ENCODE measurements around the gene SH3RF1. TPM values are rescaled to one million over a fixed set of nuclear protein-coding genes. Genes with fewer than 3 reads are reported as not detected.

The SH3RF1 gene
- total and polyA plus RNA-seq, 7 donors: 8.2 to 20.8 (median 12.5) TPM

DNA sequence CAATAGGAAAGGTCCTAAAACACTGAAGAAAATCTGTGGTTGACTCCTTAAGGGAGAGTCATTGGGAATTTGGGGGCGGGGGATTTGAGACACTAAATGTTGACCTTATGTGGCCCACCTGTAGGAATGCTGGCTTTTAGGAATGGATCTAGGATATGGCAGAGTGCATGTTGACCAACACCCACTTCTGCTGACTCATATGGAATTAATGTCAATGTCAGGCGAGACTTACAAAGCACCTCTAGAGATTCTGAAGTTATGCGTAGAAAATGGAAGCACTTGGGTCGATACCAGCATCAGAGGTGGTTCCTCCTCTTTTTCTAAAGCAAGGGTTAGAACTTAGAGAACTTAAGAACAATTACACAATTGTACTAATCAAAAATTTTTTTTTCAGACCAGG, 160.1 kb downstream of the SH3RF1 start:
- intact Hi-C loops (cut with DNase I): no loop called here
- WGBS, 2 donors: 98 to 99% methylated on average over 4 of the region's 4 CpGs
- Histone ChIP-seq H3K27me3 (no peaks in the 10 kb centered on the region), H3K4me3 (no peak overlapping the region), H3K4me1 (no peaks in the 10 kb centered on the region), H3K36me3 (peaks cover 0 to 43% (median 3%) of the 10 kb centered on the region in 4 donors), H3K9me3 (no peaks in the 10 kb centered on the region), H3K27ac (no peak overlapping the region)
- TF ChIP-seq POLR2A (IDR thresholded peaks at IDR 0.05): no peak
- TF ChIP-seq, protein P1, sequence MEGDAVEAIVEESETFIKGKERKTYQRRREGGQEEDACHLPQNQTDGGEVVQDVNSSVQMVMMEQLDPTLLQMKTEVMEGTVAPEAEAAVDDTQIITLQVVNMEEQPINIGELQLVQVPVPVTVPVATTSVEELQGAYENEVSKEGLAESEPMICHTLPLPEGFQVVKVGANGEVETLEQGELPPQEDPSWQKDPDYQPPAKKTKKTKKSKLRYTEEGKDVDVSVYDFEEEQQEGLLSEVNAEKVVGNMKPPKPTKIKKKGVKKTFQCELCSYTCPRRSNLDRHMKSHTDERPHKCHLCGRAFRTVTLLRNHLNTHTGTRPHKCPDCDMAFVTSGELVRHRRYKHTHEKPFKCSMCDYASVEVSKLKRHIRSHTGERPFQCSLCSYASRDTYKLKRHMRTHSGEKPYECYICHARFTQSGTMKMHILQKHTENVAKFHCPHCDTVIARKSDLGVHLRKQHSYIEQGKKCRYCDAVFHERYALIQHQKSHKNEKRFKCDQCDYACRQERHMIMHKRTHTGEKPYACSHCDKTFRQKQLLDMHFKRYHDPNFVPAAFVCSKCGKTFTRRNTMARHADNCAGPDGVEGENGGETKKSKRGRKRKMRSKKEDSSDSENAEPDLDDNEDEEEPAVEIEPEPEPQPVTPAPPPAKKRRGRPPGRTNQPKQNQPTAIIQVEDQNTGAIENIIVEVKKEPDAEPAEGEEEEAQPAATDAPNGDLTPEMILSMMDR (IDR thresholded peaks at IDR 0.05): no peak
- TF ChIP-seq POLR2AphosphoS5 (IDR thresholded peaks at IDR 0.05): no peak
- TF ChIP-seq EP300 (IDR thresholded peaks at IDR 0.05): no peak
- no peak for DNase-seq

DNA sequence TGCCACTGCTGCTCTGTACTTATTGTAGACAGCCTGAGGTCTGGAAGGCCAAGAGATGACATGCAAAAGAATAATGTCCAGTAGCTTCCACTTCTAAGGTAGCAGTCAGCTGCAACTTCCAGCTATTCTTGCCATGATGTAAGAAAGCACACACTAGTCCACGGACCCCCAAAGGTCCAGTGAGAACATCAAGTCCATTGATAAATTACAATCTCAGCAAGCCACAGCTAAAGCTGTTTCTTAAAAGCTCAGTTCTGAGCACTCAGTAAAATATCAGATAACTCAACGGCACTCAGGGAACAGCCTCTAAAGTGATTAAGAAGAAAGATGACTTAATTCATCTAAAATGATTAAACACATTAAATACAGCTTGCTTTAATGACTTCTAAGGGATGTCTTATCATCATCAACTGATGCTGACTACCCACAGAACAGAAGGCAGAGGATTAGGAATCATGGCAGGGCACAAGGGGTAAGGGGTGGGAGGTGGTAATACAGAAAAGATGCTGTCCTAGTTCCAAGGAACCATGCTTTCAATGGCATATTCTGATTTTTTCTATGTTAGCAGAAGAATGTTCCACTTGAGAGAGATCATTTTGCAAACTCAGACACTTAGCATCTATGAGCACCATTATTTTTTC, 161.6 kb downstream of the SH3RF1 start:
- 68 to 95% methylated on average over 2 of the region's 2 CpGs for WGBS, 2 donors
- no peak overlapping the region for H3K27ac ChIP-seq
- TF ChIP-seq, protein P1 (IDR thresholded peaks at IDR 0.05): no peak
- no peak for TF ChIP-seq EP300 (IDR thresholded peaks at IDR 0.05)
- no peak for TF ChIP-seq POLR2AphosphoS5 (IDR thresholded peaks at IDR 0.05)
- no peak for TF ChIP-seq POLR2A (IDR thresholded peaks at IDR 0.05)

DNA sequence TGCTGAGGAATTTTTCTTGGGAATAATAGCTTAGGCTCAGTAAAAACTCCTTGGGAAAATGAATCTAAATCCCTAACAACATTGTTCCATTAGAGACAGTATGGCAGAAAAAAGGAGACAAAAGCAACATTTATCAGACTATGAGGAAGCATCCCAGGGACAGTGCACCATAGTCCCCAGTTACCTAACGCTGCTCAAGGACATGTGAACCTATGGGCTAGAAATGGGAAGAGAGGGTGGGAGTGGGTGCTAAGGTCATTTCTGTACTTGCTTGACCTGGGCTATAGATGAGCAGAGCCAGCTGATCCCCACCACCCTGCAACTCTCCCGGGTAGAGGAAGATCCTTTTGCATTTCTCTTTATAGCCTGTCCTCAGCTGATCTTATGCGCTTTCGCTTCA, 162.5 kb downstream of the SH3RF1 start:
- Histone ChIP-seq H3K36me3 (peaks cover 0 to 40% (median 5%) of the 10 kb centered on the region in 4 donors), H3K27ac (no peak overlapping the region), H3K4me1 (peaks cover 0 to 12% (median 11%) of the 10 kb centered on the region in 4 donors), H3K4me3 (no peak overlapping the region), H3K9me3 (no peaks in the 10 kb centered on the region), H3K27me3 (no peaks in the 10 kb centered on the region)
- TF ChIP-seq POLR2AphosphoS5 (IDR thresholded peaks at IDR 0.05): no peak
- no peak for TF ChIP-seq EP300 (IDR thresholded peaks at IDR 0.05)
- TF ChIP-seq, protein P1 (IDR thresholded peaks at IDR 0.05): no peak
- TF ChIP-seq POLR2A (IDR thresholded peaks at IDR 0.05): no peak
- intact Hi-C loops (cut with DNase I): no loop called here
- no peak for DNase-seq
- 94 to 96% methylated on average over 4 of the region's 4 CpGs for WGBS, 2 donors

More for the DNA sequence above, 161.6 kb downstream of the SH3RF1 start:
- Histone ChIP-seq H3K4me3 (no peak overlapping the region), H3K27me3 (no peaks in the 10 kb centered on the region), H3K9me3 (no peaks in the 10 kb centered on the region), H3K36me3 (peaks cover 0 to 40% (median 5%) of the 10 kb centered on the region in 4 donors), H3K4me1 (peaks cover 0 to 7% (median 5%) of the 10 kb centered on the region in 4 donors)
- intact Hi-C loops (cut with DNase I): no loop called here
- no peak for DNase-seq

DNA sequence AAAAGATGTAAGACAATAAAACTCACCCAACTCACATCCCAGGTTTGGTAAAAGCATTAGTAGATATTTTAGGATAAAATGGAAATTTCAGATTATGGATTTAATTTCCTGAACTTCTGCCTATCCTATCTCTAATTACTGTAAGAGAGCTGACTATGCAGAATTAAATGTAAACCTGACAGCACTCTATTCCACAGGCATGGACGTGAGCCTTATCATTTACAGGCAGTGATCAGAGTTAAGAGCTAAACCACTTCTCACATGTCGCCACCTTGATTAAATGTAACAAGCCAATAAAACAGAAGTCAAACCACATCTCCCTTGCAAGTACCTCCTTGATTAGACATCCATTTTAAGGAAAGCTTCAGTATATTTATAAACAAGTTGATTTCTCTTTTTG, 163.2 kb downstream of the SH3RF1 start:
- no peak for DNase-seq
- TF ChIP-seq, protein P1 (IDR thresholded peaks at IDR 0.05): no peak
- TF ChIP-seq POLR2A (IDR thresholded peaks at IDR 0.05) (no peak), POLR2AphosphoS5 (IDR thresholded peaks at IDR 0.05) (no peak), EP300 (IDR thresholded peaks at IDR 0.05) (no peak)
- Histone ChIP-seq H3K27me3 (no peaks in the 10 kb centered on the region), H3K36me3 (peaks cover 0 to 34% (median 5%) of the 10 kb centered on the region in 4 donors), H3K4me1 (peaks cover 0 to 14% (median 11%) of the 10 kb centered on the region in 4 donors), H3K4me3 (no peak overlapping the region), H3K27ac (no peak overlapping the region), H3K9me3 (no peaks in the 10 kb centered on the region)
- intact Hi-C loops (cut with DNase I): no loop called here
- WGBS, 2 donors: 60 to 82% methylated on average over 2 of the region's 2 CpGs

All from sigmoid colon (tissue), 7 donors.